HG02798 (cell line): ENCODE data around the gene HRCT1.
"Not testable (repeated sequence)": the region's sequence is repeated elsewhere in the genome, so short reads cannot be mapped to it uniquely, and the experiment has no call there.

ENCODE experiments used
- ATAC-seq: cut with Tn5 transposase; IDR thresholded peaks from one replicate; pipeline ENCODE4 v1.9.1; 2021; ENCODE audit warnings: mild to moderate bottlenecking; ENCODE audit not compliant: unreplicated experiment, poor library complexity

HRCT1 gene

GRCh38 chr9:35914301-35914807 is 8.4 kb downstream of the HRCT1 start:
- ATAC-seq, result no peak

- ATAC-seq, result no peak
Observed at GRCh38 chr9:35915681-35916294, 9.8 kb downstream of the HRCT1 start.

GRCh38 chr9:35917261-35917660 is 11.3 kb downstream of the HRCT1 start:
- ATAC-seq, result no peak

- no peak for ATAC-seq
Observed at GRCh38 chr9:35918780-35919179, 12.8 kb downstream of the HRCT1 start.

- no peak for ATAC-seq
Observed at GRCh38 chr9:35919212-35920008, 13.4 kb downstream of the HRCT1 start.

- no peak for ATAC-seq
Observed at GRCh38 chr9:35920051-35920620, 14.1 kb downstream of the HRCT1 start.

- ATAC-seq, result no peak
Observed at GRCh38 chr9:35923598-35923926, 17.6 kb downstream of the HRCT1 start.

- no peak for ATAC-seq
Observed at GRCh38 chr9:35923927-35924763, 18.1 kb downstream of the HRCT1 start.

- ATAC-seq, result no peak
Observed at GRCh38 chr9:35928591-35929452, 22.8 kb downstream of the HRCT1 start.

GRCh38 chr9:35929453-35929718 is 23.4 kb downstream of the HRCT1 start:
- no peak for ATAC-seq

- ATAC-seq, result no peak
Observed at GRCh38 chr9:35930521-35930920, 24.5 kb downstream of the HRCT1 start.

- ATAC-seq, result no peak
Observed at GRCh38 chr9:35930989-35931388, 25.0 kb downstream of the HRCT1 start.

- ATAC-seq, result no peak
Observed at GRCh38 chr9:35932735-35933134, 26.7 kb downstream of the HRCT1 start.

GRCh38 chr9:35933550-35934067 is 27.6 kb downstream of the HRCT1 start:
- ATAC-seq, result no peak

- not testable (repeated sequence) for ATAC-seq
Observed at GRCh38 chr9:35934069-35934468, 28.1 kb downstream of the HRCT1 start.

GRCh38 chr9:35935261-35935660 is 29.3 kb downstream of the HRCT1 start:
- no peak for ATAC-seq

GRCh38 chr9:35935755-35936509 is 29.9 kb downstream of the HRCT1 start:
- no peak for ATAC-seq

- ATAC-seq, result no peak
Observed at GRCh38 chr9:35937227-35937626, 31.2 kb downstream of the HRCT1 start.
